ENCODE data around the gene WDR12.
"Not testable (repeated sequence)": the region's sequence is repeated elsewhere in the genome, so short reads cannot be mapped to it uniquely, and the experiment has no call there.

The WDR12 gene

GRCh38 chr2:202883987-202884675 lies 27.3 kb downstream of the WDR12 start:
- no peak for DNase-seq (ENCODE audit: low read depth)

GRCh38 chr2:202881570-202881969 lies 29.9 kb downstream of the WDR12 start:
- DNase-seq (ENCODE audit: low read depth) = no peak

DNA sequence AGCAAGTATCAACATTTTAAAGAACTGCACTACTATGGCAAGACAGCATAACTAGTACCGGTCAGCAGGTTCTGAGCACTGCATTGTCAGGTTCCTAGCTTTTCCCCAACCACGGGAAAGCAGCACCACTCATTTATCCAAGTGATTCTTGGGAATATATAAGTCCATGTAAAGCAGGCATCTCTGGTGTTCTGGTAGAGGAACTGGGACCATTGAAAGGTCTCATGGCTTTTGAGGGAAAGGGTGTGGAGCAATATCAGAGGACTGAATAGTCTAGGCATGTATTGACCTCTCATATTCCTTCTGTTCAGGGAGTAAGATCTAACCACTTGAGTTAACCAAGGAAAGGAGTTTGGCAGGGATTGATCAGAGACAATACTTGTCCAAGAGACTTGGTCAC lies 33.8 kb downstream of the WDR12 start:
- DNase-seq (ENCODE audit: low read depth) = no peak

- DNase-seq (ENCODE audit: low read depth) = peak; percentile 25
Observed at GRCh38 chr2:202871300-202872141, 40.0 kb downstream of the WDR12 start, which contains the start of gene ICA1L. Gene ICA1L (minus strand): TSS chr2:202871766. CDS start chr2:202829009, 42,757 bp downstream.

GRCh38 chr2:202870431-202871299 lies 40.8 kb downstream of the WDR12 start:
- peak; percentile 39 for DNase-seq (ENCODE audit: low read depth)

- DNase-seq (ENCODE audit: low read depth) = no peak
Observed at GRCh38 chr2:202861987-202862386, 49.5 kb downstream of the WDR12 start.

DNA sequence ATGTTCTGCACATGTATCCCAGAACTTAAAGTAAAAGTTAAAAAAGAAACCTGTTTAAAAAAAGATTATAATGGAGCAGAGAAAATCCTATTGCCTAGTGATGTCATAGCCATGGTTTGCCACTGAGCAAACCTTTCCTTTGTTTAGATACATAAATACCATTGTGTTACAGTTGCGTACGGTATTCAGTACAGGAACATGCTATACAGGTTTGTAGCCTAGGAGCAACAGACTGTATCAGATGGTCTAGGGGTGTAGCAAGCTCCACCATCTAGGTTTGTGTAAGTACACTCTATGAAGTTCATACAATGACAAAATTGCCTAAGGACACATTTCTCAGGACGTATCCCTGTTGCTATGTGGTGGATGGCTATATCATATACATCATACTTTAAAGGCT lies 52.9 kb downstream of the WDR12 start:
- DNase-seq (ENCODE audit: low read depth) = no peak

DNA sequence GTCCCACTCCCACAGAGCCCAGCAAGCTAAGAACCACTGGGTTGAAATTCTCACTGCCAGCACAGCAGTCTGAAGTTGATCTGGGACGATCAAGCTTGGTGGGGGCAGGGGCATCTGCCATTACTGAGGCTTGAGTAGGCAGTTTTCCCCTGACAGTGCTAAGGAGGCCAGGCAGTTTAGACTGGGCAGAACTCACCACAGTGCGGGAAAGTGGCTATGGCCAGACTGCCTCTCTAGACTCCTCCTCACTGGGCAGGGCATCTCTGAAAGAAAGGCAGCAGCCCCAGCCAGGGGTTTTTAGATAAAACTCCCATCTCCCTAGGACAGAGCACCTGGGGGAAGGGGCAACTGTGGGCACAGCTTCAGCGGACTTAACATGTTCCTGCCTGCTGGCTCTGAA lies 62.1 kb downstream of the WDR12 start:
- not testable (repeated sequence) for DNase-seq (ENCODE audit: low read depth)

GRCh38 chr2:202848813-202849212 lies 62.7 kb downstream of the WDR12 start:
- no peak for DNase-seq (ENCODE audit: low read depth)

DNA sequence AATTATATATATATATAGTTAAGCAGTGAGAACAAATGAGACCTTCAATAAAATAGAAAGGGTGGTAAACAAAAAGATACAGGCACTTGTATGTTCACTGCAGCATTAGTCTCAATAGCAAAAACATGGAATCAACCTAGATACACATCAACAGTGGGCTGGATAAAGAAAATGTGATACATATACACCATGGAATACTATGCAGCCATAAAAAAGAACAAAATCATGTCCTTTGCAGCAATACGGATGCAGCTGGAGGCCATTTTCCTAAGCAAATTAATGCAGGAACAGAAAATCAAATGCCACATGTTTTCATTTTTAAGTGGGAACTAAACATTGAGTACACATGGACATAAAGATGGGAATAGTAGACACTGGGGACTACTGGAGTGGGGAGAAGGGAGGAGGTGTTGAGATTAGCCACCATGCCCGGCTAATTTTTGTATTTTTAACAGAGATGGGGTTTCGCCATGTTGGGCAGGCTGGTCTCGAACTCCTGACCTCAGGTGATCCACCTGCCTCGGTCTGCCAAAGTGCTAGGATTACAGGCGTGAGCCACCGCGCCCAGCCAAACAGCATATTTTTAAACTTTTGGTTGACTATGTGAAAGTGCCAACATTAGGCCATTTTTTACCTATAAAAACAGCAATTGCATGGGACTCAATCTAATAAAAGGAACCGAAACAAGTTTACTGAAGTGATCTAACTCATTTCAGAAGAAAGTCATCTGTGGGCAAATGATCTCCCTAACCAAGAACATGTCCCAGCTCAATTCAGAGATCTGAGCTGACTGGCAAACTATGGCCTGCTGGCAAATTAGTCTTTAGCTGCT lies 63.6 kb downstream of the WDR12 start:
- DNase-seq (ENCODE audit: low read depth) = no peak

GRCh38 chr2:202844656-202845055 lies 66.8 kb downstream of the WDR12 start:
- DNase-seq (ENCODE audit: low read depth) = no peak

DNA sequence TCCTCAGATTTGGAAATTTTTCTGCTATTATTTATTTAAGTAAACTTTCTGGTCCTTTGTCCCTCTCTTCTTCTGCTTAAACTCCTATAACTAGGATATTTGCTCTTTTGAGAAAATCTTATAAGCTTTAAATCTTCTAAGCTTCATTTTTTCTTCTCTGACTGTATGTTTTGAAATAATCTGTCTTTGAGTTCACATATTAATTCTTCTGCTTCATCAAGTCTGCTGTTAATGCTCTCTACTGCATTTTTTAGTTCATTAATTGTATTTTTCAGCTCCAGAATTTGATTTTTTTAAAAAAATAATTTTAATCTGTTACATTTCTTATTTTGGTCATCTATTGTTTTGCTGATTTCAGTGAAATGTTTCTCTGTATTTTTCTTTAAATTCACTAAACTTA lies 68.8 kb downstream of the WDR12 start:
- DNase-seq (ENCODE audit: low read depth) = no peak

- DNase-seq (ENCODE audit: low read depth) = no peak
Observed at GRCh38 chr2:202841090-202841867, 70.2 kb downstream of the WDR12 start.

- peak; percentile 13 for DNase-seq (ENCODE audit: low read depth)
Observed at GRCh38 chr2:202831242-202832220, 79.9 kb downstream of the WDR12 start.

DNA sequence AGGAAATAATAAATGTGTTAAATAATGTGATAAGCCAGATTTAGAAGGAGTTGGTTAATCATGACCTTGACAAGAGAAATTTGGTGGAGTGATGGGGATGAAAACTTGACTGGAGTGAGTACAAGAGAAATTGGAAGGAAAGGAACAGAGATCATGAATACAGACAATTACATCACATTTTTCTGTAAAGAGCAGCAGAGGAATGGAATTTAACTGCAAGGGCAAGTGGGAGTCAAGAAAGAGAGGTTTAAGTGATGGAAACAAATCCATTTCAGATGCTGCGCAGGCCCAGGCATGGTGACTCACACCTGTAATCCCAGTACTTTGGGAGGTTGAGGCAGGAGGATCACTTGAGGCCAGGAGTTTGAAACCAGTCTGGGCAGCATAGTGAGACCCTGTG lies 86.6 kb downstream of the WDR12 start:
- DNase-seq (ENCODE audit: low read depth) = no peak
